Activated T-helper 17 cell treated with anti-CD3 and anti-CD28 coated beads, Interleukin-2, amount 50 U/mL, for 72 hours (primary cell): ENCODE results near the gene FILIP1. TPM values are rescaled to one million over a fixed set of nuclear protein-coding genes. Genes with fewer than 3 reads are reported as not detected.

Experiments used
- ATAC-seq: fragments of 150-1000 bp; cut with Tn5 transposase; replicated peaks from 2 replicates; pipeline ENCODE4 v1.10.0; 2021; ENCODE audit warnings: mild to moderate bottlenecking, moderate library complexity
- H3K27ac Mint-ChIP-seq: one replicate; pipeline ENCODE4 v1.8.0; 2022; ENCODE audit warnings: mixed read lengths
- H3K27me3 Mint-ChIP-seq: one replicate; pipeline ENCODE4 v1.8.0; 2022; ENCODE audit warnings: mixed read lengths
- H3K36me3 Mint-ChIP-seq: one replicate; pipeline ENCODE4 v1.8.0; 2022; ENCODE audit warnings: low read depth, mild to moderate bottlenecking, mixed read lengths
- H3K4me1 Mint-ChIP-seq: one replicate; pipeline ENCODE4 v1.8.0; 2022; ENCODE audit warnings: mixed read lengths
- H3K4me3 Mint-ChIP-seq: one replicate; pipeline ENCODE4 v1.8.0; 2022; ENCODE audit warnings: mild to moderate bottlenecking, mixed read lengths
- H3K9me3 Mint-ChIP-seq: one replicate; pipeline ENCODE4 v1.8.0; 2022; ENCODE audit warnings: mixed read lengths
- total RNA-seq, 2 donors: library from RNA; stranded (reverse); gene quantifications; one replicate each; pipeline ENCODE4 v1.2.3, GENCODE V29; 2022

Gene FILIP1
- total RNA-seq, 2 donors from 2014 or later: not detected

- no peak for ATAC-seq
- H3K9me3 Mint-ChIP-seq: no peaks in the 10 kb centered on the region
- peaks cover 12% of the 10 kb centered on the region for H3K36me3 Mint-ChIP-seq
- H3K27me3 Mint-ChIP-seq: no peaks in the 10 kb centered on the region
- H3K4me1 Mint-ChIP-seq: peaks cover 15% of the 10 kb centered on the region
- no peak overlapping the region for H3K4me3 Mint-ChIP-seq
- no peak overlapping the region for H3K27ac Mint-ChIP-seq
These were observed 203.3 kb downstream of the FILIP1 start for GRCh38 chr6:75290136-75290945.

DNA sequence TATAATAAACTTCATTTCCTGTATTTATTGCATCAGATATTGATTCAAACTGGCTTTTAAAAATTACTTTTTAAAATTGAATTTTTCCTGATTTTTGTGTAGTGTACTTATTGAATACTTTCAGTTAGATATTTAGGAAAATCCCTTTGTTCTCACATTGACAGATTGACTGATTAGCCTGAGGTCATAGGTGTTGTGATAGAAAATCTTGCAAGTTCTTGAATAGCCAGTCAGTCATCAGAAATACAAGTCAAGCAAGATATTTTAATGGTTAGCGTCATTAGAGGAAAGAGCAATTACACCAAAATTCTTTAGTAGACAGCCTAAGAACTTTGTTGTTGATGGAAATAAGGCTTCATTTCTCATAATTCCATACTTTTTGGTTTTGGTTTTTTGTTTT, 205.6 kb downstream of the FILIP1 start:
- Mint-ChIP-seq H3K4me1 (peaks cover 15% of the 10 kb centered on the region), H3K36me3 (peaks cover 12% of the 10 kb centered on the region), H3K9me3 (no peaks in the 10 kb centered on the region), H3K27me3 (no peaks in the 10 kb centered on the region), H3K4me3 (no peak overlapping the region), H3K27ac (no peak overlapping the region)
- no peak for ATAC-seq

DNA sequence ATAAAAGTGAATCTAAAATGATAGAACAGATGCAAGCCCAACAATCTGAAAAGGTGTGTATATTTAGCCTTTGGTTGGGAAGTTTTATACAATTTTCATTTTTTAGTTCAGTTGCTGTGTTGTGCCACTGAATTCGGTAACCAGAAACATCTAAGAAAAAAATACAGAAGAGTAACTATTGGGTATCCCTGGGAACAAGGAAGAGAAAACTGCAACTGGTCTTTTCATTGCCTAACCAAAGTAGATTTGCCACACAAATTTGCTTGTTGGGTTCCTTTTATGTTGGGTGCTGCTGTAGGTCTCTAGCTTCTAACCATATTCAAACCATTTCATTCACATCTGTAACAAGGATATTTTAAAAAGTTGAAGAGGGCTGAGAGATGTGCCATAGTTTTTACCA, 206.2 kb downstream of the FILIP1 start:
- peaks cover 12% of the 10 kb centered on the region for H3K36me3 Mint-ChIP-seq
- peaks cover 19% of the 10 kb centered on the region for H3K4me1 Mint-ChIP-seq
- H3K27ac Mint-ChIP-seq: no peak overlapping the region
- no peaks in the 10 kb centered on the region for H3K9me3 Mint-ChIP-seq
- no peak overlapping the region for H3K4me3 Mint-ChIP-seq
- ATAC-seq: no peak
- H3K27me3 Mint-ChIP-seq: no peaks in the 10 kb centered on the region

GRCh38 chr6:75286955-75287354, 206.6 kb downstream of the FILIP1 start:
- Mint-ChIP-seq H3K4me1 (peaks cover 19% of the 10 kb centered on the region), H3K4me3 (no peak overlapping the region), H3K36me3 (peaks cover 12% of the 10 kb centered on the region), H3K27me3 (no peaks in the 10 kb centered on the region), H3K9me3 (no peaks in the 10 kb centered on the region), H3K27ac (no peak overlapping the region)
- no peak for ATAC-seq

GRCh38 chr6:75285283-75285639, 208.3 kb downstream of the FILIP1 start:
- no peaks in the 10 kb centered on the region for H3K9me3 Mint-ChIP-seq
- H3K27ac Mint-ChIP-seq: no peak overlapping the region
- H3K36me3 Mint-ChIP-seq: peaks cover 12% of the 10 kb centered on the region
- H3K4me3 Mint-ChIP-seq: no peak overlapping the region
- no peak for ATAC-seq
- peaks cover 19% of the 10 kb centered on the region for H3K4me1 Mint-ChIP-seq
- H3K27me3 Mint-ChIP-seq: no peaks in the 10 kb centered on the region

DNA sequence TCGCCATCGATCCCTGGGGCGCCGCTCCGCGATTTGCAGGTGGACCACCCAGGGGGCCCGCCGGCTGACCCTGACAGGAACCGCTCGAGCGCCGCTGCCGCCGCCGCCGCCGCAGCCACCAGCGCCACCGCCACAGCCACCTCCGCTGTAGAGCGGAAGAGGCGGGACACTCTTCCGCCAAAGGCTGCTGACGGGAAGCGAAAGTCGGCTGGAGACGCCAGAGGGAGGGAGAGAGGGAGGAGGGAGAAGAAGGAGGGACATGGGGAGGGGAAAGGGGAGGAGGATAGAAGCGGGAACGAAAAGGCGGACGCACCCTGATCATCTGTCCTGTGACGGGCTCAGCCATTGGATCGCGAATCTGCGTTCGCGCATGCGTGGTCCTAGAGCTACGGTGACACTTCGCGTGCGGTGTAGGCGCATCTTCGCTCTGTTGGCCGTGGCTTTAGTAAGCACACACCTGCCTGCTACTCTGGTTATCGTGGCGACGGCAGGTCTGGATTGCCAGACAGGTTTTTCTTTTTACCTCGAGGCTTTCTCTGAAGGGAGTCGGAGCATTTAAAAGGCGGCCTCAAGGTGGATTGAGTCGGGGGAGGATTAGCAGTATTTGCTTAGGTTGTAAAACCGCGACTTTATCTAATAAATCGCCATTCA, 208.8 kb downstream of the FILIP1 start, which contains the start of gene TMEM30A:
TMEM30A (minus strand) TSS at position 161 of the 651 bp plus-strand sequence; CDS start at position 7, 154 bp downstream.
- Mint-ChIP-seq H3K27me3 (no peaks in the 10 kb centered on the region), H3K4me3 (no peak within 1 kb of the TSS), H3K27ac (no peak within 1 kb of the TSS), H3K4me1 (peaks cover 20% of the 10 kb centered on the region), H3K9me3 (no peaks in the 10 kb centered on the region), H3K36me3 (peaks cover 12% of the 10 kb centered on the region)
- peak; percentile 96 for ATAC-seq

GRCh38 chr6:75283907-75284631, 209.5 kb downstream of the FILIP1 start:
- Mint-ChIP-seq H3K27me3 (no peaks in the 10 kb centered on the region), H3K4me1 (peaks cover 24% of the 10 kb centered on the region)

DNA sequence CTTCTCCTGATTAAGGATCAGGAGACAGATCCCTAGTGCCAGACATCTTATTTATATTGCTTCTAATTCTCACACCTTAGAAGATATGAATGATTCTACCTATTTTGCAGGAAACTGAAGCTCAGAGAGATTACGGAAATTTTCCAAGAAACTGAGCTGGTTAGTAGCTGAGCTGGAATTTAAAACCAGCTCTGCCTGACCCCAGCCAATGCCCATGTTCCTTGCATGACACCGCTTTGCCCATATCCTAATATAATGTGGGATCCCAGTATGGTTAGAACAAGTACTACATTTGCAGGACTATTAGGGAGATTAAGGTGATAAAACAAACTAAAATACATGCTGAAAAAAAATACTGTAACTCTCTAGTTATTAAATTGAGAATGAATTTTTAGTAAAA, 210.9 kb downstream of the FILIP1 start:
- Mint-ChIP-seq H3K27me3 (no peaks in the 10 kb centered on the region), H3K36me3 (peaks cover 20% of the 10 kb centered on the region), H3K9me3 (no peaks in the 10 kb centered on the region), H3K4me1 (peaks cover 34% of the 10 kb centered on the region), H3K27ac (peak overlapping the region; percentile 78), H3K4me3 (no peak overlapping the region)
- ATAC-seq: no peak

More at GRCh38 chr6:75283907-75284631, 209.5 kb downstream of the FILIP1 start:
- no peak overlapping the region for H3K27ac Mint-ChIP-seq
- no peaks in the 10 kb centered on the region for H3K9me3 Mint-ChIP-seq
- no peak overlapping the region for H3K4me3 Mint-ChIP-seq
- H3K36me3 Mint-ChIP-seq: peaks cover 15% of the 10 kb centered on the region
- peak; percentile 29 for ATAC-seq

- Mint-ChIP-seq H3K4me3 (no peak overlapping the region), H3K9me3 (no peaks in the 10 kb centered on the region), H3K36me3 (peaks cover 25% of the 10 kb centered on the region), H3K27ac (peak overlapping the region; percentile 78), H3K4me1 (peaks cover 34% of the 10 kb centered on the region), H3K27me3 (no peaks in the 10 kb centered on the region)
- no peak for ATAC-seq
These were observed 211.9 kb downstream of the FILIP1 start for GRCh38 chr6:75281653-75282052.

- H3K9me3 Mint-ChIP-seq: no peaks in the 10 kb centered on the region
- ATAC-seq: no peak
- H3K27ac Mint-ChIP-seq: no peak overlapping the region
- peaks cover 39% of the 10 kb centered on the region for H3K4me1 Mint-ChIP-seq
- peaks cover 32% of the 10 kb centered on the region for H3K36me3 Mint-ChIP-seq
- peak overlapping the region; percentile 57 for H3K4me3 Mint-ChIP-seq
- no peaks in the 10 kb centered on the region for H3K27me3 Mint-ChIP-seq
These were observed 213.3 kb downstream of the FILIP1 start for GRCh38 chr6:75280131-75280855.

DNA sequence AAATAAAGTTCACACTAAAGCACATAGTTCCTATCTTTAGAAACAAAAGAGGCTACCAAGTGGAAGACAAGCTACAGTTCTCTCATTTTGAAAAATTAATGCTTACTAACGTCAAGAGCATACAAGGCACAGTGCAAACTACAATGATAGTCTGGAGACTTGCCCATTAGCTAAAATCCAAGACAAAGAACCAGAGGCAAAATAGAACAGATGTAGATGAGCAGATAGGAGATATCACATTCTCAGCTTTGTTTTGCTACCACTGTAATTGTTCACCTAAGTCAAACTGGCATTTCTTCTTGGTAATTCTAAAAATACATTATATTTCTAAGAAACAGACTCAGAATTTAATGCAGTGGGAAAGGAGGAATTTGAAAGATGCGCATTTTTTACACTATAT, 214.2 kb downstream of the FILIP1 start:
- Mint-ChIP-seq H3K4me1 (peaks cover 45% of the 10 kb centered on the region), H3K4me3 (peak overlapping the region; percentile 57), H3K27me3 (no peaks in the 10 kb centered on the region), H3K27ac (peak overlapping the region; percentile 40), H3K9me3 (no peaks in the 10 kb centered on the region), H3K36me3 (peaks cover 39% of the 10 kb centered on the region)
- no peak for ATAC-seq

GRCh38 chr6:75278474-75279077, 215.0 kb downstream of the FILIP1 start:
- H3K9me3 Mint-ChIP-seq: no peaks in the 10 kb centered on the region
- peaks cover 53% of the 10 kb centered on the region for H3K4me1 Mint-ChIP-seq
- peak; percentile 75 for ATAC-seq
- H3K4me3 Mint-ChIP-seq: peak overlapping the region; percentile 57
- H3K36me3 Mint-ChIP-seq: peaks cover 48% of the 10 kb centered on the region
- H3K27ac Mint-ChIP-seq: peak overlapping the region; percentile 40
- H3K27me3 Mint-ChIP-seq: no peaks in the 10 kb centered on the region

DNA sequence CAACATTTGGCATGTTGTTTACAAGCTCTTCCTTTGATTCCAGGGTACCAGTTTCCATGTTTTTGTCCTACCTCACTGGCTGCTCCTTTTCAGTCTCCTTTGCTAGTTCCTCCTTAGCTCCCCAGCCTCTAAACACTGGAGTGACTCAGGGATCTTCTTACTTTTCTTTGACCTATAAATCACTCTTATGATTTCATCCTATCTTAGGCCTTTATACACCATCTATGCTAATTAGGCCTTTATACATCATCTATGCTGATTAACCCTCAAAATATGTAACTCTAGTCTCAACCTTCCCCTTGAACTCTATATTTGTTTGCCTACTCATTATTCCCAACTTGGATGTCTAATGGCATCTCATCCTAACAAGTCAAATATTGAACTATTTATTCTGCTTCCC, 218.5 kb downstream of the FILIP1 start:
- H3K9me3 Mint-ChIP-seq: no peaks in the 10 kb centered on the region
- peaks cover 64% of the 10 kb centered on the region for H3K4me1 Mint-ChIP-seq
- no peaks in the 10 kb centered on the region for H3K27me3 Mint-ChIP-seq
- ATAC-seq: peak; percentile 84
- H3K27ac Mint-ChIP-seq: peak overlapping the region; percentile 58
- peaks cover 76% of the 10 kb centered on the region for H3K36me3 Mint-ChIP-seq
- peak overlapping the region; percentile 15 for H3K4me3 Mint-ChIP-seq

DNA sequence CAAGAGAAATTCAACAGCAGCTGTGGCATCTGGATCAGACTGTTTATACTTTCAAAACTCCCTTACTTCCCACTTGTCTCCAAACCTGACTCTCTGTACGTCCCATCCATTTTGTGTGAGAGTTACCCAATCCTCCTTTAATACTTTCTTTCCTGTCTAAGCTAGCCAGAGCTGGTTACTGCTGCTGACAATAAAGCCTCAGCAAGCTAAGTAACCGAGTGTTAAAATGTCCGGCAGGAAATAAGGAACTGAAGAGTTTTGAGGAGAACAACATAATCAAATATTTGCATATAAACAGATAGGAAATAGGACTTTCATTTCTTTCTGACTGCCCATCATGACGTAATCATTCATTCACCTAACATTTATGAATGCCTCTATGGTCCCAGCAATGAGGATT, 220.6 kb downstream of the FILIP1 start:
- Mint-ChIP-seq H3K27ac (peak overlapping the region; percentile 88), H3K36me3 (peaks cover 63% of the 10 kb centered on the region), H3K4me1 (peaks cover 60% of the 10 kb centered on the region)

More for the DNA sequence above, 220.6 kb downstream of the FILIP1 start:
- H3K9me3 Mint-ChIP-seq: no peaks in the 10 kb centered on the region
- H3K4me3 Mint-ChIP-seq: peak overlapping the region; percentile 23
- no peak for ATAC-seq
- H3K27me3 Mint-ChIP-seq: no peaks in the 10 kb centered on the region
